Prostate gland (tissue), 2 donors: ENCODE measurements around the gene AKNA. TPM values are rescaled to one million over a fixed set of nuclear protein-coding genes. Genes with fewer than 3 reads are reported as not detected.

Experiments
- DNase-seq: peaks from one replicate; pipeline ENCODE4 v3.0.0-alpha.2; 2019; ENCODE audit warnings: low spot score
- H3K27ac ChIP-seq, 2 donors: fragments of 200-600 bp; sonication (generic); 2 replicates each; pipeline ENCODE4 v1.5.1; 2017 to 2019
- H3K27me3 ChIP-seq: fragments of 200-600 bp; sonication (generic); replicated peaks from 2 replicates; pipeline ENCODE4 v1.5.1; 2019; ENCODE audit not compliant: insufficient read depth
- H3K36me3 ChIP-seq, 2 donors: fragments of 200-600 bp; sonication (generic); 1 replicate in 1 of 2; 2 replicates in 1 of 2; pipeline versions ENCODE4 v1.5.1 to v1.8.1; 2017 to 2019
- H3K4me1 ChIP-seq: fragments of 200-600 bp; sonication (generic); replicated peaks from 2 replicates; pipeline ENCODE4 v1.5.1; 2019
- H3K4me3 ChIP-seq, 2 donors: fragments of 200-600 bp; sonication (generic); 2 replicates each; pipeline ENCODE4 v1.5.1; 2017 to 2019
- H3K9me3 ChIP-seq: fragments of 200-600 bp; sonication (generic); 2 replicates; pipeline ENCODE4 v1.5.1; 2017
- CTCF ChIP-seq, 4 experiments: fragments of 200-600 bp in 2 of 4; fragments of 450-650 bp in 2 of 4; sonication (generic) in 2 of 4; IDR thresholded peaks; 1 replicate in 3 of 4; 2 replicates in 1 of 4; pipeline ENCODE4 v1.5.1; 2016 to 2019; ENCODE audit warnings: antibody characterized with exemption in 4 of 4, mild to moderate bottlenecking in 2 of 4, moderate library complexity in 2 of 4
- POLR2A ChIP-seq: fragments of 450-650 bp; IDR thresholded peaks from one replicate; pipeline ENCODE4 v1.6.1; 2016; ENCODE audit warnings: antibody characterized with exemption, mild to moderate bottlenecking
- POLR2AphosphoS5 ChIP-seq: sonication (generic); formaldehyde crosslinking; IDR thresholded peaks from one replicate; pipeline ENCODE4 v1.6.1; 2017; ENCODE audit warnings: antibody characterized with exemption
- WGBS: methylation state at CpG from one replicate; pipeline ENCODE4 v1.1.5; 2018; 5-methylcytosine and 5-hydroxymethylcytosine counted together
- intact Hi-C: fragments of 100-400 bp; cut with DNase I; formaldehyde crosslinking; loops from one replicate; pipeline ENCODE4 v1.14.2; 2022
- total RNA-seq, 2 donors: library from RNA; depleted of rRNA; stranded (reverse); fragments of >200 nt; gene quantifications; one replicate each; pipeline ENCODE4 v1.1.0, GENCODE V29; 2016

AKNA gene
- total RNA-seq, 2 donors from 2014 or later, result 20.5 to 30.1 TPM

- intact Hi-C loops, result no loop called here
- WGBS, result 85% methylated on average over 9 of the region's 12 CpGs
- Histone ChIP-seq H3K4me1 (no peaks in the 10 kb centered on the region), H3K27ac (no peak overlapping the region), H3K27me3 (no peaks in the 10 kb centered on the region), H3K36me3 (peaks cover 3 to 27% of the 10 kb centered on the region in 2 donors), H3K4me3 (no peak overlapping the region), H3K9me3 (no peaks in the 10 kb centered on the region)
- TF ChIP-seq POLR2AphosphoS5 (no peak), CTCF (IDR thresholded peaks at IDR 0.05) (no peak), POLR2A (no peak)
- no peak for DNase-seq
These were observed 25.4 kb downstream of the AKNA start for GRCh38 chr9:114362394-114362793.

GRCh38 chr9:114361542-114361941 is 26.2 kb downstream of the AKNA start:
- Histone ChIP-seq H3K4me1 (no peaks in the 10 kb centered on the region), H3K27ac (no peak overlapping the region), H3K27me3 (no peaks in the 10 kb centered on the region), H3K36me3 (peaks cover 11 to 27% of the 10 kb centered on the region in 2 donors), H3K4me3 (no peak overlapping the region), H3K9me3 (no peaks in the 10 kb centered on the region)
- WGBS, result 92% methylated on average over 7 of the region's 7 CpGs
- DNase-seq, result no peak
- intact Hi-C loops, result no loop called here
- no peak for TF ChIP-seq POLR2AphosphoS5
- no peak for TF ChIP-seq CTCF (IDR thresholded peaks at IDR 0.05)
- TF ChIP-seq POLR2A, result no peak

- no peaks in the 10 kb centered on the region for H3K4me1 ChIP-seq
- no peaks in the 10 kb centered on the region for H3K9me3 ChIP-seq
- H3K4me3 ChIP-seq, result no peak overlapping the region
- H3K27ac ChIP-seq, result no peak overlapping the region
- DNase-seq, result no peak
- H3K36me3 ChIP-seq, result peaks cover 11 to 27% of the 10 kb centered on the region in 2 donors
- TF ChIP-seq CTCF (IDR thresholded peaks at IDR 0.05) (no peak), POLR2A (no peak), POLR2AphosphoS5 (no peak)
- H3K27me3 ChIP-seq, result no peaks in the 10 kb centered on the region
- intact Hi-C loops, result no loop called here
- 95% methylated on average over 7 of the region's 7 CpGs for WGBS
These were observed 28.0 kb downstream of the AKNA start for GRCh38 chr9:114359801-114360200.

- Histone ChIP-seq H3K9me3 (no peaks in the 10 kb centered on the region), H3K36me3 (peaks cover 11 to 27% of the 10 kb centered on the region in 2 donors), H3K4me1 (no peaks in the 10 kb centered on the region), H3K27me3 (no peaks in the 10 kb centered on the region), H3K4me3 (no peak overlapping the region), H3K27ac (no peak overlapping the region)
- TF ChIP-seq POLR2AphosphoS5, result no peak
- no peak for TF ChIP-seq CTCF (IDR thresholded peaks at IDR 0.05)
- TF ChIP-seq POLR2A, result no peak
- intact Hi-C loops, result no loop called here
- WGBS, result 93% methylated on average over 9 of the region's 9 CpGs
- DNase-seq, result no peak
These were observed 29.9 kb downstream of the AKNA start for GRCh38 chr9:114357911-114358328.

GRCh38 chr9:114357360-114357759 is 30.4 kb downstream of the AKNA start:
- no peak overlapping the region for H3K4me3 ChIP-seq
- no peak overlapping the region for H3K27ac ChIP-seq
- H3K9me3 ChIP-seq, result no peaks in the 10 kb centered on the region
- intact Hi-C loops, result no loop called here
- TF ChIP-seq POLR2AphosphoS5 (no peak), POLR2A (no peak), CTCF (IDR thresholded peaks at IDR 0.05) (no peak)
- H3K36me3 ChIP-seq, result peaks cover 14 to 27% of the 10 kb centered on the region in 2 donors
- no peaks in the 10 kb centered on the region for H3K4me1 ChIP-seq
- H3K27me3 ChIP-seq, result no peaks in the 10 kb centered on the region
- no peak for DNase-seq
- 91% methylated on average over 6 of the region's 6 CpGs for WGBS
